WERI-Rb-1 (cell line): ENCODE results near the gene MRPS14.

Experiments used
- DNase-seq: peaks from one replicate; pipeline ENCODE4 v3.0.0-alpha.2; 2020
- H3K27ac ChIP-seq: fragments of 250-450 bp; sonication (Bioruptor Pico); 2 replicates; pipeline ENCODE4 v1.5.1; 2020; ENCODE audit warnings: mild to moderate bottlenecking, moderate library complexity
- H3K27me3 ChIP-seq: fragments of 250-450 bp; sonication (Bioruptor Pico); 2 replicates; pipeline ENCODE4 v1.5.1; 2021; ENCODE audit warnings: mild to moderate bottlenecking, low read depth, moderate library complexity; ENCODE audit not compliant: insufficient read depth, severe bottlenecking
- H3K36me3 ChIP-seq: fragments of 250-450 bp; sonication (Bioruptor Pico); 2 replicates; pipeline ENCODE4 v1.5.1; 2020; ENCODE audit warnings: mild to moderate bottlenecking, moderate library complexity
- H3K4me3 ChIP-seq: 2 replicates; pipeline ENCODE4 v1.5.1; 2011; ENCODE audit warnings: low read depth, mild to moderate bottlenecking, control low read depth, low read length
- H3K9me3 ChIP-seq: fragments of 250-450 bp; sonication (Bioruptor Pico); 2 replicates; pipeline ENCODE4 v1.5.1; 2021; ENCODE audit warnings: mild to moderate bottlenecking, moderate library complexity; ENCODE audit not compliant: severe bottlenecking
- CTCF ChIP-seq: IDR thresholded peaks from 2 replicates; pipeline ENCODE4 v1.5.1; 2011; ENCODE audit warnings: low read depth, mild to moderate bottlenecking, control low read depth, inconsistent platforms, low read length

Gene MRPS14

GRCh38 chr1:175013445-175013844 lies 9.8 kb downstream of the MRPS14 start:
- Histone ChIP-seq H3K27ac (no peak overlapping the region), H3K4me3 (no peak overlapping the region), H3K27me3 (no peaks in the 10 kb centered on the region), H3K9me3 (no peaks in the 10 kb centered on the region), H3K36me3 (peaks cover 93% of the 10 kb centered on the region)
- DNase-seq: no peak
- no peak for TF ChIP-seq CTCF

- DNase-seq: no peak
- Histone ChIP-seq H3K4me3 (no peak overlapping the region), H3K27ac (no peak overlapping the region), H3K27me3 (no peaks in the 10 kb centered on the region), H3K36me3 (peaks cover 98% of the 10 kb centered on the region), H3K9me3 (no peaks in the 10 kb centered on the region)
- TF ChIP-seq CTCF: no peak
These were observed 13.7 kb downstream of the MRPS14 start for GRCh38 chr1:175009532-175009931.

GRCh38 chr1:175005085-175005783 lies 18.0 kb downstream of the MRPS14 start:
- no peak for TF ChIP-seq CTCF
- H3K27ac ChIP-seq: no peak overlapping the region
- no peak for DNase-seq
- no peaks in the 10 kb centered on the region for H3K9me3 ChIP-seq
- no peak overlapping the region for H3K4me3 ChIP-seq
- no peaks in the 10 kb centered on the region for H3K27me3 ChIP-seq
- peaks cover 71% of the 10 kb centered on the region for H3K36me3 ChIP-seq

- H3K4me3 ChIP-seq: no peak overlapping the region
- no peak overlapping the region for H3K27ac ChIP-seq
- TF ChIP-seq CTCF: no peak
- H3K27me3 ChIP-seq: no peaks in the 10 kb centered on the region
- H3K36me3 ChIP-seq: peaks cover 60% of the 10 kb centered on the region
- no peak for DNase-seq
- no peaks in the 10 kb centered on the region for H3K9me3 ChIP-seq
These were observed 19.7 kb downstream of the MRPS14 start for GRCh38 chr1:175003521-175003920.

GRCh38 chr1:175002910-175003517 lies 20.2 kb downstream of the MRPS14 start:
- no peak overlapping the region for H3K4me3 ChIP-seq
- H3K27ac ChIP-seq: no peak overlapping the region
- no peaks in the 10 kb centered on the region for H3K27me3 ChIP-seq
- no peaks in the 10 kb centered on the region for H3K9me3 ChIP-seq
- DNase-seq: no peak
- no peak for TF ChIP-seq CTCF
- peaks cover 55% of the 10 kb centered on the region for H3K36me3 ChIP-seq
